GM19238 (cell line): Measurements from ENCODE around the gene TSR3.
"Not testable (repeated sequence)": the region's sequence is repeated elsewhere in the genome, so short reads cannot be mapped to it uniquely, and the experiment has no call there.

Source experiments
- DNase-seq: peaks from one replicate; pipeline ENCODE4 v3.0.0; 2011; ENCODE audit warnings: low spot score; ENCODE audit not compliant: insufficient read length

Gene TSR3

GRCh38 chr16:1338855-1339675 is 12.6 kb downstream of the TSR3 start:
- no peak for DNase-seq

- no peak for DNase-seq
Measured at GRCh38 chr16:1338119-1338730, 13.5 kb downstream of the TSR3 start.

- DNase-seq, result no peak
Measured at GRCh38 chr16:1337486-1337885, 14.2 kb downstream of the TSR3 start.

GRCh38 chr16:1336619-1337018 is 15.1 kb downstream of the TSR3 start:
- no peak for DNase-seq

- no peak for DNase-seq
Measured at GRCh38 chr16:1335996-1336395, 15.7 kb downstream of the TSR3 start.

- no peak for DNase-seq
Measured at GRCh38 chr16:1335211-1335971, 16.3 kb downstream of the TSR3 start.

GRCh38 chr16:1334739-1335138 is 16.9 kb downstream of the TSR3 start:
- no peak for DNase-seq

GRCh38 chr16:1333854-1334700 is 17.6 kb downstream of the TSR3 start:
- DNase-seq, result no peak

GRCh38 chr16:1333149-1333812 is 18.4 kb downstream of the TSR3 start, which contains the start of gene BAIAP3:
TSS of gene BAIAP3 (plus strand) at chr16:1333645. CDS start at chr16:1338550, 4,905 bp downstream.
- no peak for DNase-seq

GRCh38 chr16:1332618-1333148 is 19.0 kb downstream of the TSR3 start:
- DNase-seq, result no peak

- peak; percentile 90 for DNase-seq
Measured at GRCh38 chr16:1331712-1332617, 19.7 kb downstream of the TSR3 start.

- no peak for DNase-seq
Measured at GRCh38 chr16:1330931-1331711, 20.6 kb downstream of the TSR3 start.

- DNase-seq, result no peak
Measured at GRCh38 chr16:1330260-1330914, 21.3 kb downstream of the TSR3 start.

GRCh38 chr16:1328961-1329360 is 22.7 kb downstream of the TSR3 start:
- not testable (repeated sequence) for DNase-seq

- DNase-seq, result not testable (repeated sequence)
Measured at GRCh38 chr16:1328136-1328535, 23.5 kb downstream of the TSR3 start.

- no peak for DNase-seq
Measured at GRCh38 chr16:1327619-1327947, 24.1 kb downstream of the TSR3 start.

GRCh38 chr16:1326946-1327618 is 24.6 kb downstream of the TSR3 start:
- DNase-seq, result no peak

- no peak for DNase-seq
Measured at GRCh38 chr16:1326391-1326790, 25.3 kb downstream of the TSR3 start.
